ENCODE data around the gene SLC25A20. TPM values are rescaled to one million over a fixed set of nuclear protein-coding genes. Genes with fewer than 3 reads are reported as not detected.
A peak's percentile ranks its signal among the peaks of the same experiment; 100 is the strongest.
"Not testable (repeated sequence)": the region's sequence is repeated elsewhere in the genome, so short reads cannot be mapped to it uniquely, and the experiment has no call there.

The SLC25A20 gene
- total RNA-seq, 1 donor from 2014 or later, result 9.5 TPM

DNA sequence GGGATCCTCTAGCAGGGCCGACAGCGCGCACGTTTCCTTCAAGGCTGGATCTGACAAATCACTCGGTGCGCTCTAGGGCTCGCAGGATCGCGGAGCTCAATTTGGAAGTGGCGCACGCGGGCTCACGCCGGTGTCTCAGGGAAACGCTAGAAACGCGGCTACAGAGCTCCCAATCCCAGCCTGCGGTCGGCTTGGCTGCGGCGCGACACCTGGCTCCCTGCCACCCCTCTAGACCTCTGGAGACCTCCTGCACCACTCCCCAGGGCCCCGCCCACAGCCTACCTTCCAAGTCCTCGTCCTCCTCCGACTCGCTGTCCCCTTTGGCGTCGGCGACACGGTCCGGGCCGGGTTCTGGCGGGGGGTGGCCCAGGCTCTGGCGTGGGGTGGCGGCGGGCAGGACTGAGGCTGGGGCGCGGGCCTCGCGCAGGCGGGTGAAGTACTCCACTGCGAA lies 51.6 kb downstream of the SLC25A20 start:
- Histone ChIP-seq H3K4me3 (ENCODE audit: low read depth, low read length) (peak overlapping the region; percentile 80), H3K36me3 (ENCODE audit: control insufficient read depth, insufficient read depth, low read length) (no peaks in the 10 kb centered on the region), H3K27me3 (ENCODE audit: control insufficient read depth, insufficient read depth, low read length) (no peaks in the 10 kb centered on the region)
- FAIRE-seq (no peak), DNase-seq (ENCODE audit: low read depth) (peak; percentile 66)
- TF ChIP-seq, protein P1, sequence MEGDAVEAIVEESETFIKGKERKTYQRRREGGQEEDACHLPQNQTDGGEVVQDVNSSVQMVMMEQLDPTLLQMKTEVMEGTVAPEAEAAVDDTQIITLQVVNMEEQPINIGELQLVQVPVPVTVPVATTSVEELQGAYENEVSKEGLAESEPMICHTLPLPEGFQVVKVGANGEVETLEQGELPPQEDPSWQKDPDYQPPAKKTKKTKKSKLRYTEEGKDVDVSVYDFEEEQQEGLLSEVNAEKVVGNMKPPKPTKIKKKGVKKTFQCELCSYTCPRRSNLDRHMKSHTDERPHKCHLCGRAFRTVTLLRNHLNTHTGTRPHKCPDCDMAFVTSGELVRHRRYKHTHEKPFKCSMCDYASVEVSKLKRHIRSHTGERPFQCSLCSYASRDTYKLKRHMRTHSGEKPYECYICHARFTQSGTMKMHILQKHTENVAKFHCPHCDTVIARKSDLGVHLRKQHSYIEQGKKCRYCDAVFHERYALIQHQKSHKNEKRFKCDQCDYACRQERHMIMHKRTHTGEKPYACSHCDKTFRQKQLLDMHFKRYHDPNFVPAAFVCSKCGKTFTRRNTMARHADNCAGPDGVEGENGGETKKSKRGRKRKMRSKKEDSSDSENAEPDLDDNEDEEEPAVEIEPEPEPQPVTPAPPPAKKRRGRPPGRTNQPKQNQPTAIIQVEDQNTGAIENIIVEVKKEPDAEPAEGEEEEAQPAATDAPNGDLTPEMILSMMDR (IDR thresholded peaks at IDR 0.05; ENCODE audit: insufficient read depth, low read length, severe bottlenecking), result no peak

DNA sequence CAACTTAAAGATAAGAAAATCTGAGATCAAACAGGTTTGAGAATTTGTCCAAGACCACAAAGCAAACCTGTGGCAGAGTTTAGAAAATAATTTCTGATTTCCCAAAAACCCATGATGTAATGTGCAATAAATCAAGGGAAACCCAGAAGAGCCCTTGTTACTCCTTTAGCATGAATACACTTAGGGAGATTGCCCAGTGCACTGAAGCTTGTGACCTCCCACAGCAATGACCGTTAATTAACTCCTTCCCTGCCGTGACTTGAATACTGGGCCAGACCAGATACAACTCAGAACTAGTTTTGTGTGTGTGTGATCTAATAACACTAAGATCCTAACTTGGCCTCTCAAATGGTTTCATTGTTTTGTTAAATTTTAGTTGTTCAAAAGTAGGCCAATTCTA lies 53.5 kb downstream of the SLC25A20 start:
- Histone ChIP-seq H3K4me3 (ENCODE audit: low read depth, low read length) (no peak overlapping the region), H3K27me3 (ENCODE audit: control insufficient read depth, insufficient read depth, low read length) (no peaks in the 10 kb centered on the region), H3K36me3 (ENCODE audit: control insufficient read depth, insufficient read depth, low read length) (no peaks in the 10 kb centered on the region)
- TF ChIP-seq, protein P1 (IDR thresholded peaks at IDR 0.05; ENCODE audit: insufficient read depth, low read length, severe bottlenecking), result no peak
- FAIRE-seq (no peak), DNase-seq (ENCODE audit: low read depth) (no peak)

DNA sequence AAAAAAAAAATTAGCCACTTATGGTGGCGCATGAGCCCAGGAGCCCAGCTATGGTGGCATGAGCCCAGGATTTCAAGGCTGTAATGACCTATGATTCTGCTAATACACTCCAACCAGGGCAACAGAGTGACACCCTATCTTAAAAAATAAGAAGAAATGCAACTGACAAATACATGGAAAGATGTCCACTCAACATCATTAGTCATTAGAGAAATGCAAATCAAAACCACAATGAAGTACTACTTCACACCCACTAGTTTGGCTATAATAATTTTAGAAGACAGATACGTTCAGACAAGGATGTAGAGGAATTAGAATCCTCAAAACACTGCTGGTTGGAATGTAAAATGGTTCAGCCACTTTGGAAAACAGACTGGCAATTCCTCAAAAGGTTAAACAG lies 61.5 kb downstream of the SLC25A20 start:
- FAIRE-seq (no peak), DNase-seq (ENCODE audit: low read depth) (no peak)
- TF ChIP-seq, protein P1 (IDR thresholded peaks at IDR 0.05; ENCODE audit: insufficient read depth, low read length, severe bottlenecking), result no peak
- Histone ChIP-seq H3K4me3 (ENCODE audit: low read depth, low read length) (no peak overlapping the region), H3K36me3 (ENCODE audit: control insufficient read depth, insufficient read depth, low read length) (no peaks in the 10 kb centered on the region), H3K27me3 (ENCODE audit: control insufficient read depth, insufficient read depth, low read length) (no peaks in the 10 kb centered on the region)

DNA sequence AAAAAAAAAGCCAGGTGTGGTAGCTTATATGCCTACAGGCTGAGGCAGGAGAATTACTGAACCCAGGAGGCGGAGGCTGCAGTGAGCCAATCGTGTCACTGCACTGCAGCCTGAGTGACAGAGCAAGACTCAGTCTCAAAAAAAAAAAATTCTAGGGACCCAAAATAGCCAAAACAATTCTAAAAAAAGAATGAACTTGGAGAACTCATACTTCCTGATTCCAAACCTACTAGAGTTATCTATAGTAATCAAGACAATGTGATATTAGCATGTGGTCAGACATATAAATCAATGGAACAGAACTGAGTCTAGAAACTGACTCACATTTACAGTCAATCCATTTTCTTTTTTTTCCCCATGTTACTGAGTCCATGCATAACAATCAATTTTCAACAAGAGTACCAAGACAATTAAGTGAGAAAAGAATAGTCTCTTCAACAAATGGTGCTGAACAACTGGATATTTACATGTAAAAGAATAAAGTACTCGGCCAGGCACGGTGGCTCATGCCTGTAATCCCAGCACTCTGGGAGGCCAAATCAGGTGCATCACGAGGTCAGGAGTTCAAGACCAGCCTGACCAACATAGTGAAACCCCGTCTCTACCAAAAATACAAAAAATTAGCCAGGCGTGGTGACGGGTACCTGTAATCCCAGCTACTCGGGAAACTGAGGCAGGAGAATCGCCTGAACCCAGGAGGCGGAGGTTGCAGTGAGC lies 62.9 kb downstream of the SLC25A20 start:
- FAIRE-seq (no peak), DNase-seq (ENCODE audit: low read depth) (no peak)
- Histone ChIP-seq H3K27me3 (ENCODE audit: control insufficient read depth, insufficient read depth, low read length) (no peaks in the 10 kb centered on the region), H3K36me3 (ENCODE audit: control insufficient read depth, insufficient read depth, low read length) (no peaks in the 10 kb centered on the region), H3K4me3 (ENCODE audit: low read depth, low read length) (no peak overlapping the region)
- TF ChIP-seq, protein P1 (IDR thresholded peaks at IDR 0.05; ENCODE audit: insufficient read depth, low read length, severe bottlenecking), result no peak

DNA sequence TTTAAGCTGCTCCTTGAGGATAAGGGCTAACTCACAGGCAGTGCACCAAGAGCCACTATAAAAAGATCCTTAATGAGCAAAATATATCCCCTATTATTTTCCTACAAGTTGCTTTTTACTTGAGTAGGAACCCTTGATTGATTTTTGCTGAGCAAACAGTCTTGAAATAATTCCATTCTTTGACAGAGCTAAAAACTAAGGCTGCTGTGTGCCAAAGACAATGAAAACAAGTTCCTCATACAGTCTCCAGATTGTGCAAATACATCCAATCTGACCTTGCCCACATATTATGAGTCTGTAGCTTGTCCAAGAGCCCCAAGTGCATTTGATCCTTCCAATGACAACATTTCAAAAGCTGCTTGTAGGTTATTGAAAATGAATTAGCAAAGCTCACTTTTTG lies 66.0 kb downstream of the SLC25A20 start:
- Histone ChIP-seq H3K36me3 (ENCODE audit: control insufficient read depth, insufficient read depth, low read length) (no peaks in the 10 kb centered on the region), H3K4me3 (ENCODE audit: low read depth, low read length) (no peak overlapping the region), H3K27me3 (ENCODE audit: control insufficient read depth, insufficient read depth, low read length) (no peaks in the 10 kb centered on the region)
- TF ChIP-seq, protein P1 (IDR thresholded peaks at IDR 0.05; ENCODE audit: insufficient read depth, low read length, severe bottlenecking), result no peak
- DNase-seq (ENCODE audit: low read depth), result no peak
- no peak for FAIRE-seq

DNA sequence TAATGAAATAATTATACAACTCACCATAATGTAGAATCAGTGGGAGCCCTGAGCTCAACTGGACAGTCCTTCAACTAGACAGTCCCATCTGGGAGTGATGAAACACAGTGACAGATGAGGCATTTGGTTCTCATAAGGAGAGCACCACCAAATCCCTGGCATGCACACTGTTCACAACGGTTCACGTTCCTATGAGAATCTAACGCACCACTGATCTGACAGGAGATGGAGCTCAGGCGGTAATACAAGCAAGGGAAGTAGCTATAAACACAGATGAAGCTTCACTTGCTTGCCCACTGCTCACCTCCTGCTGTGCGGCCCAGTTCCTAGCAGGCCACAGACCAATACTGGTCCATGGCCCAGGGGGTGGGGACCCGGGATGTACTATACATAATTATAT lies 68.0 kb downstream of the SLC25A20 start:
- H3K27me3 ChIP-seq (ENCODE audit: control insufficient read depth, insufficient read depth, low read length), result no peaks in the 10 kb centered on the region
- TF ChIP-seq, protein P1 (IDR thresholded peaks at IDR 0.05; ENCODE audit: insufficient read depth, low read length, severe bottlenecking), result no peak
- H3K36me3 ChIP-seq (ENCODE audit: control insufficient read depth, insufficient read depth, low read length), result no peaks in the 10 kb centered on the region
- DNase-seq (ENCODE audit: low read depth) (no peak), FAIRE-seq (no peak)
- no peak overlapping the region for H3K4me3 ChIP-seq (ENCODE audit: low read depth, low read length)

DNA sequence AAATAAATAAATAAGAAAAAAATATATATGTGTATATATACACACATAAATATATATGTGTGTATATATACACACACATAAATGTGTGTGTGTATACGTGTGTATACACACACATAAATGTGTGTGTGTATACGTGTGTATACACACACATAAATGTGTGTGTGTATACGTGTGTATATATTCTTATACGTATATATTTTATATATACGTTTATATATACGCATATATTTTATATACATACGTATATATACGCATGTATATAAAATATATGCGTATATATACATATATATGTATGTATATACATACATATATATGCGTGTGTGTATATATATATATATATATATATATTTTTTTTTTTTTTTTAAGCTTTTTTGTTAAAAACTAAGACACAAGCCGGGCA lies 69.2 kb downstream of the SLC25A20 start:
- FAIRE-seq; H3K36me3 ChIP-seq (ENCODE audit: control insufficient read depth, insufficient read depth, low read length); H3K27me3 ChIP-seq (ENCODE audit: control insufficient read depth, insufficient read depth, low read length); H3K4me3 ChIP-seq (ENCODE audit: low read depth, low read length); DNase-seq (ENCODE audit: low read depth): not testable (repeated sequence)

DNA sequence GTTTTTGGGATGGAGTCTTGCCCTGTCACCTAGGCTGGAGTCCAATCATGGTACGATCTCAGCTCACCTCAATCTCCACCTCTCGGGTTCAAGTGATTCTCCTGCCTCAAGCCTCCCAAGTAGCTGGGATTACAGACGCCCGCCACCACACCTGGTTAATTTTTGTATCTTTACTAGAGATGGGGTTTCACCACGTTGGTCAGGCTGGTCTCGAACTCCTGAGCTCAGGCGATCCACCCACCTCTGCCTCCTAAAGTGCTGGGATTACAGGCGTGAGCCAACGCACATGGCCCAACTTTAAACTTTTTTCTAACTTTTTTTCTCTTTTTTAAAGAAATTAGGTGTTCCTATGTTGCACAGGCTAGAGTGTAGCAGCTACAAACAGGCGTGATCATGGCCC lies 70.8 kb downstream of the SLC25A20 start:
- H3K27me3 ChIP-seq (ENCODE audit: control insufficient read depth, insufficient read depth, low read length); FAIRE-seq; DNase-seq (ENCODE audit: low read depth); H3K36me3 ChIP-seq (ENCODE audit: control insufficient read depth, insufficient read depth, low read length); H3K4me3 ChIP-seq (ENCODE audit: low read depth, low read length): not testable (repeated sequence)

Measured in bronchial epithelial cell (primary cell).